Measurements from ENCODE around the gene SIGLEC11.

GRCh38 chr19:49976496-49976895 is 15.5 kb upstream of the SIGLEC11 start:
- TF ChIP-seq MAX (IDR thresholded peaks at IDR 0.05) (no peak), CTCF (IDR thresholded peaks at IDR 0.05; ENCODE audit: low read depth, low read length, missing input control) (no peak), GABPA (IDR thresholded peaks at IDR 0.05 in 1 of 2, conservative IDR thresholded peaks at IDR 0.05 in 1 of 2) (no peak), HNF4A (conservative IDR thresholded peaks at IDR 0.05) (no peak), RAD21 (IDR thresholded peaks at IDR 0.05) (no peak)

All from liver (tissue), 3 donors.